Measurements from ENCODE around the gene LRP8.

Gene LRP8

GRCh38 chr1:53328541-53329499, 950 bp upstream of the LRP8 start:
- H3K36me3 ChIP-seq (ENCODE audit: control insufficient read depth, insufficient read depth, low read length): peaks cover 15% of the 10 kb centered on the region
- H3K4me1 ChIP-seq (ENCODE audit: control insufficient read depth, insufficient read depth, low read length, poor library complexity, severe bottlenecking): peaks cover 5% of the 10 kb centered on the region
- 47% methylated on average over 14 to 22 of the region's 35 CpGs for WGBS, 2 experiments (ENCODE audit: insufficient coverage in 2 of 2)
- H3K27ac ChIP-seq (ENCODE audit: low read depth, low read length, severe bottlenecking): no peak overlapping the region
- peak overlapping the region; percentile 39 for H3K4me3 ChIP-seq (ENCODE audit: extremely low read depth, insufficient read depth, low read length, poor library complexity, severe bottlenecking)
- H3K9me3 ChIP-seq (ENCODE audit: control insufficient read depth, low read length): no peaks in the 10 kb centered on the region

- H3K4me3 ChIP-seq (ENCODE audit: extremely low read depth, insufficient read depth, low read length, poor library complexity, severe bottlenecking): peak overlapping the region; percentile 69
- H3K36me3 ChIP-seq (ENCODE audit: control insufficient read depth, insufficient read depth, low read length): peaks cover 30% of the 10 kb centered on the region
- WGBS, 2 experiments (ENCODE audit: insufficient coverage in 2 of 2): 0% methylated on average over 48 to 50 of the region's 68 CpGs
- no peaks in the 10 kb centered on the region for H3K9me3 ChIP-seq (ENCODE audit: control insufficient read depth, low read length)
- peak overlapping the region; percentile 24 for H3K27ac ChIP-seq (ENCODE audit: low read depth, low read length, severe bottlenecking)
- peaks cover 5% of the 10 kb centered on the region for H3K4me1 ChIP-seq (ENCODE audit: control insufficient read depth, insufficient read depth, low read length, poor library complexity, severe bottlenecking)
Observed at GRCh38 chr1:53327182-53327913, 522 bp downstream of the LRP8 start.

GRCh38 chr1:53326598-53327181, 1.2 kb downstream of the LRP8 start:
- H3K36me3 ChIP-seq (ENCODE audit: control insufficient read depth, insufficient read depth, low read length): peaks cover 36% of the 10 kb centered on the region
- 0% methylated on average over 39 to 51 of the region's 53 CpGs for WGBS, 2 experiments (ENCODE audit: insufficient coverage in 2 of 2)
- H3K9me3 ChIP-seq (ENCODE audit: control insufficient read depth, low read length): no peaks in the 10 kb centered on the region
- peaks cover 5% of the 10 kb centered on the region for H3K4me1 ChIP-seq (ENCODE audit: control insufficient read depth, insufficient read depth, low read length, poor library complexity, severe bottlenecking)
- H3K27ac ChIP-seq (ENCODE audit: low read depth, low read length, severe bottlenecking): peak overlapping the region; percentile 83
- peak overlapping the region; percentile 69 for H3K4me3 ChIP-seq (ENCODE audit: extremely low read depth, insufficient read depth, low read length, poor library complexity, severe bottlenecking)

GRCh38 chr1:53326088-53326597, 1.7 kb downstream of the LRP8 start:
- 0 to 1% methylated on average over 37 to 38 of the region's 42 CpGs for WGBS, 2 experiments (ENCODE audit: insufficient coverage in 2 of 2)
- peaks cover 5% of the 10 kb centered on the region for H3K4me1 ChIP-seq (ENCODE audit: control insufficient read depth, insufficient read depth, low read length, poor library complexity, severe bottlenecking)
- H3K27ac ChIP-seq (ENCODE audit: low read depth, low read length, severe bottlenecking): peak overlapping the region; percentile 83
- peak overlapping the region; percentile 69 for H3K4me3 ChIP-seq (ENCODE audit: extremely low read depth, insufficient read depth, low read length, poor library complexity, severe bottlenecking)
- H3K36me3 ChIP-seq (ENCODE audit: control insufficient read depth, insufficient read depth, low read length): peaks cover 41% of the 10 kb centered on the region
- no peaks in the 10 kb centered on the region for H3K9me3 ChIP-seq (ENCODE audit: control insufficient read depth, low read length)

- no peaks in the 10 kb centered on the region for H3K9me3 ChIP-seq (ENCODE audit: control insufficient read depth, low read length)
- peaks cover 47% of the 10 kb centered on the region for H3K36me3 ChIP-seq (ENCODE audit: control insufficient read depth, insufficient read depth, low read length)
- H3K4me1 ChIP-seq (ENCODE audit: control insufficient read depth, insufficient read depth, low read length, poor library complexity, severe bottlenecking): peaks cover 5% of the 10 kb centered on the region
- peak overlapping the region; percentile 69 for H3K4me3 ChIP-seq (ENCODE audit: extremely low read depth, insufficient read depth, low read length, poor library complexity, severe bottlenecking)
- WGBS, 2 experiments (ENCODE audit: insufficient coverage in 2 of 2): 35 to 37% methylated on average over 26 of the region's 26 CpGs
- H3K27ac ChIP-seq (ENCODE audit: low read depth, low read length, severe bottlenecking): peak overlapping the region; percentile 83
Observed at GRCh38 chr1:53325326-53326087, 2.4 kb downstream of the LRP8 start.

- peaks cover 5% of the 10 kb centered on the region for H3K4me1 ChIP-seq (ENCODE audit: control insufficient read depth, insufficient read depth, low read length, poor library complexity, severe bottlenecking)
- peaks cover 50% of the 10 kb centered on the region for H3K36me3 ChIP-seq (ENCODE audit: control insufficient read depth, insufficient read depth, low read length)
- no peak overlapping the region for H3K4me3 ChIP-seq (ENCODE audit: extremely low read depth, insufficient read depth, low read length, poor library complexity, severe bottlenecking)
- no peak overlapping the region for H3K27ac ChIP-seq (ENCODE audit: low read depth, low read length, severe bottlenecking)
- no peaks in the 10 kb centered on the region for H3K9me3 ChIP-seq (ENCODE audit: control insufficient read depth, low read length)
- 89 to 98% methylated on average over 7 of the region's 7 CpGs for WGBS, 2 experiments (ENCODE audit: insufficient coverage in 2 of 2)
Observed at GRCh38 chr1:53324728-53325297, 3.1 kb downstream of the LRP8 start.

GRCh38 chr1:53324321-53324720, 3.5 kb downstream of the LRP8 start:
- H3K4me3 ChIP-seq (ENCODE audit: extremely low read depth, insufficient read depth, low read length, poor library complexity, severe bottlenecking): no peak overlapping the region
- 96 to 97% methylated on average over 9 to 10 of the region's 10 CpGs for WGBS, 2 experiments (ENCODE audit: insufficient coverage in 2 of 2)

GRCh38 chr1:53323316-53323715, 4.6 kb downstream of the LRP8 start:
- Histone ChIP-seq H3K36me3 (ENCODE audit: control insufficient read depth, insufficient read depth, low read length) (peaks cover 62% of the 10 kb centered on the region), H3K4me3 (ENCODE audit: extremely low read depth, insufficient read depth, low read length, poor library complexity, severe bottlenecking) (no peak overlapping the region), H3K4me1 (ENCODE audit: control insufficient read depth, insufficient read depth, low read length, poor library complexity, severe bottlenecking) (peaks cover 5% of the 10 kb centered on the region), H3K27ac (ENCODE audit: low read depth, low read length, severe bottlenecking) (no peak overlapping the region), H3K9me3 (ENCODE audit: control insufficient read depth, low read length) (no peaks in the 10 kb centered on the region)
- WGBS, 2 experiments (ENCODE audit: insufficient coverage in 2 of 2): 89 to 94% methylated on average over 10 of the region's 11 CpGs

More at GRCh38 chr1:53324321-53324720, 3.5 kb downstream of the LRP8 start:
- H3K4me1 ChIP-seq (ENCODE audit: control insufficient read depth, insufficient read depth, low read length, poor library complexity, severe bottlenecking): peaks cover 5% of the 10 kb centered on the region
- peaks cover 54% of the 10 kb centered on the region for H3K36me3 ChIP-seq (ENCODE audit: control insufficient read depth, insufficient read depth, low read length)
- H3K9me3 ChIP-seq (ENCODE audit: control insufficient read depth, low read length): no peaks in the 10 kb centered on the region
- H3K27ac ChIP-seq (ENCODE audit: low read depth, low read length, severe bottlenecking): no peak overlapping the region

- WGBS, 2 experiments (ENCODE audit: insufficient coverage in 2 of 2): 77 to 79% methylated on average over 7 to 9 of the region's 11 CpGs
- Histone ChIP-seq H3K36me3 (ENCODE audit: control insufficient read depth, insufficient read depth, low read length) (peaks cover 73% of the 10 kb centered on the region), H3K4me3 (ENCODE audit: extremely low read depth, insufficient read depth, low read length, poor library complexity, severe bottlenecking) (no peak overlapping the region), H3K9me3 (ENCODE audit: control insufficient read depth, low read length) (no peaks in the 10 kb centered on the region), H3K4me1 (ENCODE audit: control insufficient read depth, insufficient read depth, low read length, poor library complexity, severe bottlenecking) (peaks cover 5% of the 10 kb centered on the region), H3K27ac (ENCODE audit: low read depth, low read length, severe bottlenecking) (no peak overlapping the region)
Observed at GRCh38 chr1:53321776-53322602, 5.9 kb downstream of the LRP8 start.

All from mesodermal cell (in vitro differentiated cells).